H9 (cell line): ENCODE measurements around the gene SLC25A22. TPM values are rescaled to one million over a fixed set of nuclear protein-coding genes. Genes with fewer than 3 reads are reported as not detected.

ENCODE experiments used
- DNase-seq: peaks from one replicate; pipeline ENCODE4 v3.0.0-alpha.2; 2017
- H2AFZ ChIP-seq: one replicate; pipeline ENCODE4 v1.6.1; 2013; ENCODE audit warnings: mild to moderate bottlenecking, low read length, control low read depth, moderate library complexity
- H2AK5ac ChIP-seq: 2 replicates; pipeline ENCODE4 v1.6.1; 2013; ENCODE audit warnings: low read length, control low read depth, mixed read lengths; ENCODE audit not compliant: insufficient read length
- H2BK120ac ChIP-seq: one replicate; pipeline ENCODE4 v1.6.1; 2013; ENCODE audit warnings: low read depth, mild to moderate bottlenecking, low read length, control low read depth, inconsistent platforms; ENCODE audit not compliant: poor library complexity, severe bottlenecking
- H2BK12ac ChIP-seq: 2 replicates; pipeline ENCODE4 v1.6.1; 2013; ENCODE audit warnings: low read length, control low read depth, mixed read lengths, low read depth; ENCODE audit not compliant: insufficient read length
- H2BK15ac ChIP-seq: 2 replicates; pipeline ENCODE4 v1.6.1; 2013; ENCODE audit warnings: low read depth, low read length, control low read depth
- H2BK20ac ChIP-seq: one replicate; pipeline ENCODE4 v1.6.1; 2013; ENCODE audit warnings: low read depth, mild to moderate bottlenecking, low read length, control low read depth, inconsistent platforms; ENCODE audit not compliant: poor library complexity, severe bottlenecking
- H2BK5ac ChIP-seq: 2 replicates; pipeline ENCODE4 v1.6.1; 2013; ENCODE audit warnings: low read length, control low read depth, mixed read lengths; ENCODE audit not compliant: insufficient read length
- H3K14ac ChIP-seq: 2 replicates; pipeline ENCODE4 v1.6.1; 2013; ENCODE audit warnings: low read length, control low read depth; ENCODE audit not compliant: insufficient read depth
- H3K18ac ChIP-seq: 2 replicates; pipeline ENCODE4 v1.6.1; 2013; ENCODE audit warnings: low read depth, mild to moderate bottlenecking, mixed read lengths, low read length, control low read depth; ENCODE audit not compliant: insufficient read length
- H3K23ac ChIP-seq: 2 replicates; pipeline ENCODE4 v1.6.1; 2013; ENCODE audit warnings: low read length, control low read depth, mixed read lengths, low read depth; ENCODE audit not compliant: insufficient read length
- H3K23me2 ChIP-seq: 2 replicates; pipeline ENCODE4 v1.6.1; 2013; ENCODE audit warnings: low read depth, mild to moderate bottlenecking, mixed read lengths, low read length, control low read depth; ENCODE audit not compliant: insufficient read length, poor library complexity, severe bottlenecking
- H3K27ac ChIP-seq: 2 replicates; pipeline ENCODE4 v1.5.1; 2013; ENCODE audit warnings: low read length, control low read depth, mixed read lengths, low read depth; ENCODE audit not compliant: insufficient read length
- H3K27me3 ChIP-seq: 2 replicates; pipeline ENCODE4 v1.6.1; 2013; ENCODE audit warnings: low read length, control low read depth, inconsistent platforms; ENCODE audit not compliant: insufficient read depth
- H3K4ac ChIP-seq: 2 replicates; pipeline ENCODE4 v1.6.1; 2013; ENCODE audit warnings: low read depth, mild to moderate bottlenecking, control low read depth, inconsistent platforms, low read length, moderate library complexity
- H3K4me1 ChIP-seq: 2 replicates; pipeline ENCODE4 v1.6.1; 2013; ENCODE audit warnings: low read length, control low read depth, inconsistent platforms; ENCODE audit not compliant: insufficient read depth
- H3K4me2 ChIP-seq: 2 replicates; pipeline ENCODE4 v1.6.1; 2013; ENCODE audit warnings: low read length, control low read depth, mixed read lengths; ENCODE audit not compliant: insufficient read length, insufficient read depth
- H3K56ac ChIP-seq: 2 replicates; pipeline ENCODE4 v1.6.1; 2013; ENCODE audit warnings: low read depth, mild to moderate bottlenecking, mixed read lengths, low read length, control low read depth; ENCODE audit not compliant: insufficient read length
- H3K79me1 ChIP-seq: 2 replicates; pipeline ENCODE4 v1.6.1; 2013; ENCODE audit warnings: low read depth, mild to moderate bottlenecking, moderate library complexity, low read length, control low read depth, inconsistent platforms; ENCODE audit not compliant: insufficient read depth, poor library complexity, severe bottlenecking
- H3K79me2 ChIP-seq: 2 replicates; pipeline ENCODE4 v1.6.1; 2013; ENCODE audit warnings: low read length, control low read depth, inconsistent platforms; ENCODE audit not compliant: insufficient read depth
- H3K9ac ChIP-seq: 2 replicates; pipeline ENCODE4 v1.6.1; 2013; ENCODE audit warnings: low read length, control low read depth, mixed read lengths; ENCODE audit not compliant: insufficient read length; ENCODE audit errors: extremely low read depth
- H3K9me3 ChIP-seq: one replicate; pipeline ENCODE4 v1.6.1; 2013; ENCODE audit warnings: low read depth, low read length, inconsistent platforms; ENCODE audit not compliant: control insufficient read depth
- H3T11ph ChIP-seq: one replicate; pipeline ENCODE4 v1.6.1; 2013; ENCODE audit warnings: mild to moderate bottlenecking, low read length, control low read depth, inconsistent platforms
- H4K20me1 ChIP-seq: one replicate; pipeline ENCODE4 v1.6.1; 2013; ENCODE audit not compliant: control insufficient read depth, insufficient read length, insufficient read depth
- H4K5ac ChIP-seq: 2 replicates; pipeline ENCODE4 v1.6.1; 2013; ENCODE audit warnings: low read depth, mild to moderate bottlenecking, mixed read lengths, low read length, control low read depth; ENCODE audit not compliant: insufficient read length
- H4K8ac ChIP-seq: replicated peaks from 2 replicates; pipeline ENCODE4 v1.6.1; 2013; ENCODE audit warnings: low read length, control low read depth, mixed read lengths, low read depth; ENCODE audit not compliant: insufficient read length
- H4K91ac ChIP-seq: 2 replicates; pipeline ENCODE4 v1.6.1; 2013; ENCODE audit warnings: low read depth, mild to moderate bottlenecking, moderate library complexity, mixed read lengths, low read length, control low read depth; ENCODE audit not compliant: insufficient read length
- H3K27ac Mint-ChIP-seq, 3 experiments: 2 replicates in 2 of 3; 3 replicates in 1 of 3; pipeline ENCODE4 v1.8.0; 2020 to 2021; ENCODE audit warnings: mixed read lengths in 3 of 3, mild to moderate bottlenecking in 1 of 3, moderate library complexity in 1 of 3
- H3K27me3 Mint-ChIP-seq: 2 replicates; pipeline ENCODE4 v1.8.0; 2021; ENCODE audit warnings: low read depth, mild to moderate bottlenecking, moderate library complexity, mixed read lengths
- H3K36me3 Mint-ChIP-seq, 3 experiments: 2 replicates in 2 of 3; 3 replicates in 1 of 3; pipeline ENCODE4 v1.8.0; 2020 to 2021; ENCODE audit warnings: low read depth in 3 of 3, mixed read lengths in 3 of 3; ENCODE audit not compliant: insufficient read depth in 1 of 3
- H3K4me1 Mint-ChIP-seq, 2 experiments: 2 replicates each; pipeline ENCODE4 v1.8.0; 2020; ENCODE audit warnings: mixed read lengths in 2 of 2
- H3K4me3 Mint-ChIP-seq, 2 experiments: 2 replicates in 1 of 2; 3 replicates in 1 of 2; pipeline ENCODE4 v1.8.0; 2020 to 2021; ENCODE audit warnings: mild to moderate bottlenecking in 2 of 2, mixed read lengths in 2 of 2, moderate library complexity in 1 of 2
- H3K9me3 Mint-ChIP-seq, 2 experiments: 2 replicates in 1 of 2; 3 replicates in 1 of 2; pipeline ENCODE4 v1.8.0; 2020; ENCODE audit warnings: mild to moderate bottlenecking in 2 of 2, mixed read lengths in 2 of 2, moderate library complexity in 1 of 2
- WGBS: extraction: QIAGEN DNeasy Blood & Tissue Kit; methylation state at CpG from one replicate; pipeline ENCODE4 v1.1.7; 2013; ENCODE audit warnings: missing lambda C conversion rate, low lambda C conversion rate, mixed read lengths; ENCODE audit not compliant: insufficient read length; ENCODE audit errors: extremely low coverage; 5-methylcytosine and 5-hydroxymethylcytosine counted together
- total RNA-seq: library from RNA; stranded (reverse); gene quantifications from 2 replicates; pipeline ENCODE4 v1.2.1, GENCODE V29; 2021
- TF ChIP-seq, protein P1 (sequence below): fragments of 200-600 bp; sonication (generic); conservative IDR thresholded peaks from 3 replicates; pipeline ENCODE4 v1.8.0; 2021; ENCODE audit warnings: antibody characterized with exemption, mild to moderate bottlenecking

Gene SLC25A22
- total RNA-seq, 1 experiment from 2014 or later = 51.9 TPM

DNA sequence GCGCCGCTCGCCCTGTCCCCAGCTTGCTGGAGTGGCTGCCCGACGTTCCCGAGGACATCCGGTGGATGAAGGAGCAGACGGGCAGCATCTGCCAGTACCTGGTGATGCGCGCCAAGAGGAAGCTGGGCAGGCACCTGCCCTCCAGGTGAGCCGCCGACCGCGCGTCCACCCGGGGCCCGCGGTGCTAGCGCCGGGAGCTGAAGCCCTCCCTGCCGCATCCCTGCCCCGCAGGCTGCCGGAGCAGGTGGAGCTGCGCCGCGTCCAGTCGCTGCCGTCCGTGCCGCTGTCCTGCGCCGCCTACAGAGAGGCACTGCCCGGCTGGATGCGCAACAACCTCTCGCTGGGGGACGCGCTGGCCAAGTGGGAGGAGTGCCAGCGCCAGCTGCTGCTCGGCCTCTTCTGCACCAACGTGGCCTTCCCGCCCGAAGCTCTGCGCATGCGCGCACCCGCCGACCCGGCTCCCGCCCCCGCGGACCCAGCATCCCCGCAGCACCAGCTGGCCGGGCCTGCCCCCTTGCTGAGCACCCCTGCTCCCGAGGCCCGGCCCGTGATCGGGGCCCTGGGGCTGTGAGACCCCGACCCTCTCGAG is 26.3 kb upstream of the SLC25A22 start:
- Histone ChIP-seq H3K4me2 (no peak overlapping the region), H2BK120ac (no peak overlapping the region), H3K4me1 (no peaks in the 10 kb centered on the region; the same call in 1 of the 2 replicates), H2AK5ac (no peak overlapping the region), H2BK5ac (no peak overlapping the region), H3K79me1 (no peaks in the 10 kb centered on the region), H4K20me1 (no peaks in the 10 kb centered on the region), H3K27ac (no peak overlapping the region), H4K91ac (no peak overlapping the region), H3K79me2 (no peaks in the 10 kb centered on the region), H3K14ac (no peak overlapping the region), H3K23me2 (peaks cover 16% of the 10 kb centered on the region), H2AFZ (no peak overlapping the region), H3K9ac (no peak overlapping the region), H4K8ac (no peak overlapping the region), H3K23ac (no peak overlapping the region), H2BK12ac (no peak overlapping the region), H3K4ac (no peak overlapping the region), H3T11ph (no peak overlapping the region), H3K18ac (no peak overlapping the region), H4K5ac (no peak overlapping the region), H2BK20ac (no peak overlapping the region), H3K27me3 (no peaks in the 10 kb centered on the region; the same call in 1 of the 2 replicates), H2BK15ac (no peak overlapping the region), H3K9me3 (no peaks in the 10 kb centered on the region), H3K56ac (no peak overlapping the region)
- Mint-ChIP-seq H3K4me1 (peaks cover 20 to 31% of the 10 kb centered on the region in 2 experiments), H3K27ac (no peak overlapping the region), H3K27me3 (peaks cover 18% of the 10 kb centered on the region), H3K9me3 (no peaks in the 10 kb centered on the region; a peak in 1 of 5 replicates), H3K4me3 (no peak overlapping the region), H3K36me3 (peaks cover 0 to 26% (median 13%) of the 10 kb centered on the region in 3 experiments)
- WGBS = no CpG with 5 or more reads among the region's 59 CpGs
- TF ChIP-seq, protein P1, sequence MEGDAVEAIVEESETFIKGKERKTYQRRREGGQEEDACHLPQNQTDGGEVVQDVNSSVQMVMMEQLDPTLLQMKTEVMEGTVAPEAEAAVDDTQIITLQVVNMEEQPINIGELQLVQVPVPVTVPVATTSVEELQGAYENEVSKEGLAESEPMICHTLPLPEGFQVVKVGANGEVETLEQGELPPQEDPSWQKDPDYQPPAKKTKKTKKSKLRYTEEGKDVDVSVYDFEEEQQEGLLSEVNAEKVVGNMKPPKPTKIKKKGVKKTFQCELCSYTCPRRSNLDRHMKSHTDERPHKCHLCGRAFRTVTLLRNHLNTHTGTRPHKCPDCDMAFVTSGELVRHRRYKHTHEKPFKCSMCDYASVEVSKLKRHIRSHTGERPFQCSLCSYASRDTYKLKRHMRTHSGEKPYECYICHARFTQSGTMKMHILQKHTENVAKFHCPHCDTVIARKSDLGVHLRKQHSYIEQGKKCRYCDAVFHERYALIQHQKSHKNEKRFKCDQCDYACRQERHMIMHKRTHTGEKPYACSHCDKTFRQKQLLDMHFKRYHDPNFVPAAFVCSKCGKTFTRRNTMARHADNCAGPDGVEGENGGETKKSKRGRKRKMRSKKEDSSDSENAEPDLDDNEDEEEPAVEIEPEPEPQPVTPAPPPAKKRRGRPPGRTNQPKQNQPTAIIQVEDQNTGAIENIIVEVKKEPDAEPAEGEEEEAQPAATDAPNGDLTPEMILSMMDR = no peak
- DNase-seq = no peak
